Coronary artery (tissue), 2 donors: Measurements from ENCODE around the gene PCA3.
"Not testable (repeated sequence)": the region's sequence is repeated elsewhere in the genome, so short reads cannot be mapped to it uniquely, and the experiment has no call there.

ENCODE experiments used
- DNase-seq: peaks from one replicate; pipeline ENCODE4 v3.0.0-alpha.2; 2017; ENCODE audit warnings: low spot score
- H3K27ac ChIP-seq, 2 donors: fragments of 200-600 bp; sonication (generic); one replicate each; pipeline ENCODE4 v1.5.1; 2016 to 2019
- H3K4me3 ChIP-seq: fragments of 200-600 bp; sonication (generic); 2 replicates; pipeline ENCODE4 v1.5.1; 2016; ENCODE audit warnings: mild to moderate bottlenecking, moderate library complexity
- TF ChIP-seq, protein P1 (sequence below): fragments of 200-600 bp; sonication (generic); IDR thresholded peaks from one replicate; pipeline ENCODE4 v1.5.1; 2019; ENCODE audit warnings: antibody characterized with exemption

Gene PCA3

DNA sequence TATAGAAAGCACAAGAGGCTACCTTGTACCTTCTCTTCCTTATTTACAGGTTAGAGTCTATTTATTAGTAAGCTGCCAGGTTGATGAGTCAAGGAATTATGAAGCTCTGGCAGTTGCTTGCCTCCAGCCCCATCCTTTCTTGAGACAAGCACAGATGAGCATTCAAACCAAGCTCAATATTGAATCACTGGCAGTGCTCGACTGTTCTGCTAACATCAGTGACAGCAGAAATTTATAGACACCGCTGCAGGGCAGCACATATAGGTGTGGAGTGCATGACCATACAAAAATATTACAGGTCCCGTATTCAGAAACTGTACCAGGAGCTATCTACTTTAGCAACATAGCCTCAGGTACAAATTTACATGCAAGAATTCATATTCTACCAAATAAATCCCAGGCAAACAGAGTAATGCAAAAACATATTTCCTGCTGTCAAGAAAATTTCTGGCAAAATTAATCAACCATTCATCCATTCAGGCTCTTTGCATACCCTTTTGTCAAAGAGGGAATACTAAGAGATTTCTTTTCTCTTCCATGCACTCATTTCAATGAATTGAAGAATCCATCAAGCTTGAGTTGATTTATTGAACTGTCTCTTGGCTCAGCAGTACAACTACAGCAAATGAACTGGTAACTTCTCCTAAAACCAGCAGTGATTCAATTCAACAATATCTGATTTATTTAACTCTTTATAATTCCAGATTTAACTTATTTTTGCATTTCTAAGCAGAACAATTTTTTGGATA is 26.9 kb upstream of the PCA3 start:
- TF ChIP-seq, protein P1, sequence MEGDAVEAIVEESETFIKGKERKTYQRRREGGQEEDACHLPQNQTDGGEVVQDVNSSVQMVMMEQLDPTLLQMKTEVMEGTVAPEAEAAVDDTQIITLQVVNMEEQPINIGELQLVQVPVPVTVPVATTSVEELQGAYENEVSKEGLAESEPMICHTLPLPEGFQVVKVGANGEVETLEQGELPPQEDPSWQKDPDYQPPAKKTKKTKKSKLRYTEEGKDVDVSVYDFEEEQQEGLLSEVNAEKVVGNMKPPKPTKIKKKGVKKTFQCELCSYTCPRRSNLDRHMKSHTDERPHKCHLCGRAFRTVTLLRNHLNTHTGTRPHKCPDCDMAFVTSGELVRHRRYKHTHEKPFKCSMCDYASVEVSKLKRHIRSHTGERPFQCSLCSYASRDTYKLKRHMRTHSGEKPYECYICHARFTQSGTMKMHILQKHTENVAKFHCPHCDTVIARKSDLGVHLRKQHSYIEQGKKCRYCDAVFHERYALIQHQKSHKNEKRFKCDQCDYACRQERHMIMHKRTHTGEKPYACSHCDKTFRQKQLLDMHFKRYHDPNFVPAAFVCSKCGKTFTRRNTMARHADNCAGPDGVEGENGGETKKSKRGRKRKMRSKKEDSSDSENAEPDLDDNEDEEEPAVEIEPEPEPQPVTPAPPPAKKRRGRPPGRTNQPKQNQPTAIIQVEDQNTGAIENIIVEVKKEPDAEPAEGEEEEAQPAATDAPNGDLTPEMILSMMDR: no peak
- no peak for DNase-seq
- H3K4me3 ChIP-seq: no peak overlapping the region
- no peak overlapping the region for H3K27ac ChIP-seq

DNA sequence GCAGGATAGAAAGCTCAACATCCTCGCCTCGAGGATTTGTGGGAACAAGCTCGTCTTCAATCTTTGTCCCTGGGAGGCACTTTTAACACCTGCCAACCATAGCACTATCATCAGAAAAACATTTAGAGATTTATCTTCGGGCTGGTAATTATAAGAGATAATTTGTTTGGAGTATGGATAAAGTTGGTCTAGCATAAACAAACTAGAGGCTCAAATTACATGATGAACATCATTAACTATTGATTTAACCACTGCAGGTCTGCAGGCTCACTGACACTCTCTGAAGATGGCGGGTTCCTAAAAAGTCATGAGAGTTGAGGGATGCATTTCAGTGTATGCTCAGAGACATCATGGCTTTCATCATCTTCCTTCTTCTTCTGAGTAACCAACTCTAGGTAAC is 25.8 kb upstream of the PCA3 start:
- H3K27ac ChIP-seq: no peak overlapping the region
- no peak overlapping the region for H3K4me3 ChIP-seq
- TF ChIP-seq, protein P1: no peak
- DNase-seq: no peak

DNA sequence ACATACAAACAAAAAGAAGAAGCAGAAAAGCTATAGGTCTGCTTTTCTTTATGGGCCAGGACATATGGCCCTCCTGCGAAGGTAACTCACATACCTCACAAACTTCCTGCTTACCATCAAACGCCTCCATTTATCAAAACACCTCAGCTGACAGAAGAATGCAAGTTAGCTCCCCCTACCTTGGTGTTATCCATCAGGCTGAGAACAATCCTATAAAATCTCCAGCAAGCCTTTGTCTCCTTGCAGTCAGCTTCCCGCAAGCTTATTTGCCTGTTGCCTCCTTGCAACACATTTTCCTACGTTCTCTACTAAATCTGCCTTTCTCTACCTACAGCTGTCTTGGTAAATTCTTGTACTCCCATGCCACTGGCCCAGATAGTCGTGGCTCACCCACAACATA is 22.7 kb upstream of the PCA3 start:
- no peak overlapping the region for H3K27ac ChIP-seq
- no peak overlapping the region for H3K4me3 ChIP-seq
- TF ChIP-seq, protein P1: no peak
- no peak for DNase-seq

DNA sequence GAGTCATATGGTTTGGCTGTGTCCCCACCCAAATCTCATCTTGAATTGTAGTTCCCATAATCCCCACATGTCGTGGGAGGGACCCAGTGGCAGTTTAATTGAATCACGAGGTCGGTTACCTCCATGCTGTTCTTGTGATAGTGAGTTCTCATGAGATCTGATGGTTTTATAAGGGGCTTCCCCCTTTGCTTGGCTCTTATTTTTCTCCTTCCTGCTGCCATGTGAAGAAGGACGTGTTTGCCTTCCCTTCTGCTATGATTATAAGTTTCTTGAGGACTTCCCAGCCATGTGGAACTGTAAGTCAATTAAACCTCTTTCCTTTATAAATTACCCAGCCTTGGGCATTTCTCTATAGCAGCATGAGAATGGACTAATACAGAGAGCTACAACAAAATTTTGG is 21.3 kb upstream of the PCA3 start:
- not testable (repeated sequence) for H3K27ac ChIP-seq, H3K4me3 ChIP-seq, DNase-seq

DNA sequence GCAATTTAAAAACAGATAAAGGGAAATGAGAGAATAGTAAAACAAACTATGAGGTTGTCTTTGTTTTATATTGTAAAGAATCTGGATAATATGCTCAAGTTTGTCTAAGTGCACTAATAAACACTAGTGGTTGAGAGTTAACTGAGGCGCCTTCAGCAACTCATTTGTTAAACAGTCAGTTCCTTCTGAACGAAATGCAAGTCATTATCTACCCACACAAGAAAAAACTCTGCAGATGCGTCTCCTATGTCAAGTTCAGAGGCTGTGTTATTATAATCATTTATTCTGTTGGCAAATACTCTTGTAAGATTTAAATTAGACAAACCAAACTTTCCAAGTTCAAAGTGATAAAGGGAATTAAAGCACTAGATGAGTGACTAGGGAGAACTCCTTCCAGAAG is 20.3 kb upstream of the PCA3 start:
- Histone ChIP-seq H3K27ac (no peak overlapping the region), H3K4me3 (no peak overlapping the region)
- DNase-seq: no peak
- TF ChIP-seq, protein P1: no peak

DNA sequence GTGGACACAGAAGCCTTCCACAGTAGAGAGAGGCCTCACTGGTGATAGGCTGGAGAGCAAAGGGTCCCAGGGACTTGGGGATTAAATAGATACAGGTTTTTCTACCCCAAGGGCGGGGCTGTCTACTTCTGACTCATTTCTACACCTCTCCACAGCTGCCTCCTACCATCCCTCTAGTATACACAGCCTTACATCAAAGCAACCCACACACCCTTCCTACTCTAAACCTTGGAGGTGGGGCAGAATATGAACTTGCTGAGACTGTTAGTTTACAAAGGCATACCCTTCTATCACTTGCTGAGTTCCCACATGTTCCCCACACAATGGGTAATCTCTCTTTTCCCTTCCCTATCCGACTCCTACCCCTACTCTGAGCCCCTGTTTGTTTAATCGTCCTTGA is 19.9 kb upstream of the PCA3 start:
- Histone ChIP-seq H3K27ac (no peak overlapping the region), H3K4me3 (no peak overlapping the region)
- no peak for DNase-seq
- TF ChIP-seq, protein P1: no peak

DNA sequence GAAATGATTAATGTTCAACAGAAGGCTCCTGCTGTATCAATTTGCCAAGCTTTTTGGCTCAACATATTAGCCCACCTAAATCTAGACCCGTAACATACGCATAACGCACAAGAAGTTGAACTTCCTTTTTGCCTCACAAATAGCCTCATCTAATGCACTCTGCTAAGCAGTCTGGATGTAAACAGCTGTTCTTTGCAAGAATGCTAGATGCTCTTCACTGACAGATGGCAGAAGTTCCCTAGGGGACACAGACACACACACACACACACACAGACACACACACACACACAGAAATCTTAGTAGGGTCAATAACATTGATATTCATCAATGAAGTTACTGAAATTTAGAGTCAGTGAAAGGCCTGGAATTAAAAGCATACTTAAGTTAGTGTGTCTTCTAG is 13.2 kb upstream of the PCA3 start:
- H3K4me3 ChIP-seq: no peak overlapping the region
- TF ChIP-seq, protein P1: no peak
- H3K27ac ChIP-seq: no peak overlapping the region
- DNase-seq: no peak
